ENCODE results near the gene TRMT112.

The TRMT112 gene

DNA sequence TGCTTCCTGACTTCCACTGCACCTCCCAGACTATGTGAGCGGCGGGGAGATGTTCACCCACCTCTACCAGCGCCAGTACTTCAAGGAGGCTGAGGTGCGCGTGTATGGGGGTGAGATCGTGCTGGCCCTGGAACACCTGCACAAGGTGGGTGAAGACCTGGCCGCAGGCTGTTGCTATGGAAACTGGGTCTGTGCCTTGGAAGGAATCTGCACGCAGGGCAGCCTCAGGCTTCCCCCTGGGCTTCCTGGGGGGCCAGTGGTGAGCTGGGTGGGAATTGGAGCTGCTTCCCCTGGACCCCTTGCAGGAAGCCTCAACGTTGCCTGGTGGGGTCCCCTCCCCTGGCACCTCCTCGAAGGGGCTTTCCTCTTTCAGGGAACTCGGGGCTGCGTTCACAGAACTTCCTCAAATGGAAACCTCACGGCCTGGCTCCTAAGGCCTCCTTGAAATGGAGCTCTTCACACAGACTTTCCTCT lies 43.1 kb upstream of the TRMT112 start:
- in situ Hi-C loops (cut with HindIII; ENCODE audit: low sequenced_read_pairs) = no loop called here
- peak overlapping the region; percentile 82 for H3K4me3 ChIP-seq (ENCODE audit: low read depth, low read length)
- TF ChIP-seq CTCF (IDR thresholded peaks at IDR 0.05; ENCODE audit: low read depth, low read length, missing control alignments) = no peak
- DNase-seq (ENCODE audit: low read depth) = no peak

GRCh38 chr11:64359712-64360445 lies 42.5 kb upstream of the TRMT112 start:
- H3K4me3 ChIP-seq (ENCODE audit: low read depth, low read length) = peak overlapping the region; percentile 82
- no peak for DNase-seq (ENCODE audit: low read depth)
- TF ChIP-seq CTCF (IDR thresholded peaks at IDR 0.05; ENCODE audit: low read depth, low read length, missing control alignments) = no peak
- in situ Hi-C loops (cut with HindIII; ENCODE audit: low sequenced_read_pairs) = no loop called here

DNA sequence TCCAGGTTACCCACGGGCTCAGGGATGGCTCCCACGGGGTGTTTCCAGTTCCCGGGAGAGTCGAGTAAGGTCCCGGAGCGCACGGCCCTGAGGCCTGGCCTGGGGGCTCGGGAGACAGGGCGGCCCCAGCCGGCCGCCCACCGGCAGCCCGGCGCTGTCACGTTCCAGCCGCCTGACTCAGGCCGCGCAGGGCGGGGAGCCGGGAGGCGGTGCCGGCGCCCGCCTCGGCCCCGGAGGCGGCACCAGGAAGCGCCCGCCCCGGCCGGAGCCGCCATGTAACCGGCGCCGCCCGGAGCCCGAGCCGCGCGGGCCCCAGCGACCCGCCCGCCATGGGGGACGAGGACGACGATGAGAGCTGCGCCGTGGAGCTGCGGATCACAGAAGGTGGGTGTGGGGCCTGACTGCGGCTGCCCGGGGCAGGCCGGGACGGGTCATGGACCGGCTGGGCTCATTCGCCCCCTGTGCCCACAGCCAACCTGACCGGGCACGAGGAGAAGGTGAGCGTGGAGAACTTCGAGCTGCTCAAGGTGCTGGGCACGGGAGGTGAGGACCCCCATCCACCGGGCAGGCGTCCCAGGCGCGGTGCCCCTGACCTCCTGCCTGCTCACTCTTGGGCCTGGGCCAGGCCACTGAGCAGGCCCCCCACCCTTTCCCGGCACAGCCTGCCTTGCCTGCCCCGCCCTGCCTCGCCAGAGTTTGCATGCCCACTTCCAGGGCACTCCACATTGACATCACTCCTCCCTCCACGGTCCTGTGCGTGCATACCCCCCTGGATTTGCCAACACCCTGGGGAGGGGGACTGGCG lies 41.8 kb upstream of the TRMT112 start, which contains the start of gene RPS6KA4:
TSS of gene RPS6KA4 (plus strand) at position 256 of the 805 bp plus-strand sequence. CDS start at position 330, 74 bp downstream.
- no peak for TF ChIP-seq CTCF (IDR thresholded peaks at IDR 0.05; ENCODE audit: low read depth, low read length, missing control alignments)
- H3K4me3 ChIP-seq (ENCODE audit: low read depth, low read length) = peak within 1 kb of the TSS; percentile 82
- in situ Hi-C loops (cut with HindIII; ENCODE audit: low sequenced_read_pairs) = no loop called here
- no peak for DNase-seq (ENCODE audit: low read depth)

DNA sequence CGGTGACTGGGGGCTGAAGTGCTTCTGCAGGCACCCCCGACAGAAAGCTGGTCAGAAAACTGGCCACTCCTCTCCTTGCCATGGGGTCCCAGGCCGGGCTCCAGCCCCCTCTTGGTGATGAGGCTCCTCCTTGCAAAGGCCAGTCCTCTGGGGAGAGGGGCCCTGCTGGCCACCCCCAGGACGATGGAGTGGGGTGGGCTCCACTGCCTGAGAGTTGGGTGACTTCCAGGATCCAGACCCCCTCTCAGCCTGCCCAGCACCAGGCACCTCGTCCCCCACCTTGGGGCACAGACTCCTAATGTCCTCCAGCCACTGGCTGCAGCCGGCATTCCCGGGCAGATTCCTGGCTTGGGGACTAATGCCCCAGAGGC lies 41.2 kb upstream of the TRMT112 start:
- no peak for DNase-seq (ENCODE audit: low read depth)
- H3K4me3 ChIP-seq (ENCODE audit: low read depth, low read length) = peak overlapping the region; percentile 82
- TF ChIP-seq CTCF (IDR thresholded peaks at IDR 0.05; ENCODE audit: low read depth, low read length, missing control alignments) = no peak
- in situ Hi-C loops (cut with HindIII; ENCODE audit: low sequenced_read_pairs) = no loop called here

DNA sequence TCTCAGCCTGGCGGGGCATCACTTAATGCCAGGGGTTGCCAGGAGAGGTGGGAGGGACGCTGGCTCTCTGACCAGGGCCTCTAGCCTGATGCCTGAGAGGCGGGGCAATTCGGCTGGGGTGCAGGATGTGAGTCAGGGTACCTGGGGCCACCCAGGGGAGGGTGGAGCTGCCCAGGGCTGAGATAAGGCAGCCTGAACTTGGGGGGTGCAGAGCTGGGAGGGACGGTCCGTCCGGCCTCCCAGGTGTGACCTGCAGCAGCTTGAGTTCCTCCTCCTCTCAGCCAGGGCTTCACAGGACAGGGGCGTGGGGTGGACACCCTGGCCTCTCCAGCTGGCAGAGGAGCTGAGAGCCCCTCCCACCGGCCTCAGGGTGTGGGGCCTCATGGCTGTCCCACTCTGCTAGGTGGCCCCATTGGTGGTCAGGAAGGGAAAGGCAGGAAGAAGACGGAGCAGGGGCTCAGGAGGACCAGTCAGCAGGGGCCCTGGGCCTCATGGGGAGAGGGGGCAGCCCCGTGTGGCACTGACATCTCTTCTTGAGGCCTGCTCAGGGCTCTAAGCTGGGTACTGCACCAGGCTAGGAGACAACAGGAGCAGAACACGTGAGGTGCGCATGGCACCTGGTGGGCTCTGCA lies 40.7 kb upstream of the TRMT112 start:
- in situ Hi-C loops (cut with HindIII; ENCODE audit: low sequenced_read_pairs) = no loop called here
- no peak for DNase-seq (ENCODE audit: low read depth)
- no peak for TF ChIP-seq CTCF (IDR thresholded peaks at IDR 0.05; ENCODE audit: low read depth, low read length, missing control alignments)
- peak overlapping the region; percentile 82 for H3K4me3 ChIP-seq (ENCODE audit: low read depth, low read length)

DNA sequence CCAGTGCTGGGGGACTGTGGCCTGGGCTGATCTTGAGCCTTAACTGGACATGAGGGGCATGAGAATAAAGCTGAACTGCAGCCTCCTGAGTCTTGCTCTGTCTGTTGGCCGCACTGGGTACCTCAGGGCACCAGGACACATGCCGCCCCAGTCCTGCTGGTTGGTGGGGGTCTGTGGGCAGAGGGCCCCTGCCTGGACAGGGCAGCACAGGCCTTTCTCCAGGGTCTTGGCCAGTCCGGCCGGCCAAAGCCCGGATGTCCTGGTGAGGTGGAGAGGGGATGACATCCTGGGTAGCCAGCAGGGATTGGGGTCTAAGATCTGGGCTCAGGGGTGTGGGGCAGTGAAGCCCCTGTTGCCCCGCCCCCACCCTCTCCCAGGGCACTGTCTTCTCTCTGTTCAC lies 40.1 kb upstream of the TRMT112 start:
- no peak for TF ChIP-seq CTCF (IDR thresholded peaks at IDR 0.05; ENCODE audit: low read depth, low read length, missing control alignments)

More for the DNA sequence above, 40.1 kb upstream of the TRMT112 start:
- H3K4me3 ChIP-seq (ENCODE audit: low read depth, low read length) = no peak overlapping the region
- in situ Hi-C loops (cut with HindIII; ENCODE audit: low sequenced_read_pairs) = no loop called here
- DNase-seq (ENCODE audit: low read depth) = no peak
